Effector memory CD8-positive, alpha-beta T cell (primary cell): Measurements from ENCODE around the gene KRT82.

Experiments
- ATAC-seq: fragments of 150-1000 bp; cut with Tn5 transposase; replicated peaks from 2 replicates; pipeline ENCODE4 v1.10.0; 2021; ENCODE audit warnings: mild to moderate bottlenecking, moderate library complexity
- DNase-seq, 3 experiments: peaks; one replicate each; pipeline ENCODE4 v3.0.0; 2021
- H3K27ac Mint-ChIP-seq, 2 donors: one replicate each; pipeline ENCODE4 v1.8.0; 2022; ENCODE audit warnings: mild to moderate bottlenecking in 2 of 2, mixed read lengths in 2 of 2, moderate library complexity in 2 of 2
- H3K27me3 Mint-ChIP-seq, 2 donors: one replicate each; pipeline ENCODE4 v1.8.0; 2022; ENCODE audit warnings: mixed read lengths in 2 of 2
- H3K36me3 Mint-ChIP-seq: one replicate; pipeline ENCODE4 v1.8.0; 2022; ENCODE audit warnings: mild to moderate bottlenecking, moderate library complexity, mixed read lengths; ENCODE audit not compliant: insufficient read depth
- H3K4me1 Mint-ChIP-seq, 2 donors: one replicate each; pipeline ENCODE4 v1.8.0; 2022; ENCODE audit warnings: low read depth in 2 of 2, mixed read lengths in 2 of 2
- H3K4me3 Mint-ChIP-seq, 2 donors: one replicate each; pipeline ENCODE4 v1.8.0; 2022; ENCODE audit warnings: mild to moderate bottlenecking in 2 of 2, mixed read lengths in 2 of 2, moderate library complexity in 2 of 2
- H3K9me3 Mint-ChIP-seq, 2 donors: one replicate each; pipeline ENCODE4 v1.8.0; 2022; ENCODE audit warnings: mixed read lengths in 2 of 2

The KRT82 gene

GRCh38 chr12:52364061-52364460 lies 42.1 kb downstream of the KRT82 start:
- peaks cover 16 to 79% of the 10 kb centered on the region in 2 donors for H3K27me3 Mint-ChIP-seq
- peaks cover 3% of the 10 kb centered on the region for H3K36me3 Mint-ChIP-seq
- no peak for ATAC-seq

GRCh38 chr12:52363111-52363679 lies 42.9 kb downstream of the KRT82 start:
- Mint-ChIP-seq H3K4me1 (peaks cover 30 to 42% of the 10 kb centered on the region in 2 donors), H3K4me3 (no peak overlapping the region), H3K27me3 (peaks cover 7 to 72% of the 10 kb centered on the region in 2 donors), H3K27ac (no peak overlapping the region), H3K36me3 (peaks cover 3% of the 10 kb centered on the region), H3K9me3 (no peaks in the 10 kb centered on the region)
- DNase-seq (no peak), ATAC-seq (no peak)

More at GRCh38 chr12:52364061-52364460, 42.1 kb downstream of the KRT82 start:
- Mint-ChIP-seq H3K4me3 (no peak overlapping the region), H3K4me1 (peaks cover 22 to 34% of the 10 kb centered on the region in 2 donors), H3K27ac (peak overlapping the region in 1 of 2 donors; percentile 44), H3K9me3 (no peaks in the 10 kb centered on the region)
- no peak for DNase-seq

- H3K4me3 Mint-ChIP-seq: no peak overlapping the region
- H3K27me3 Mint-ChIP-seq: peaks cover 7 to 73% of the 10 kb centered on the region in 2 donors
- H3K27ac Mint-ChIP-seq: peak overlapping the region in 1 of 2 donors; percentile 60
- DNase-seq (no peak), ATAC-seq (no peak)
- H3K36me3 Mint-ChIP-seq: peaks cover 3% of the 10 kb centered on the region
- H3K9me3 Mint-ChIP-seq: no peaks in the 10 kb centered on the region
- H3K4me1 Mint-ChIP-seq: peaks cover 36 to 45% of the 10 kb centered on the region in 2 donors
These were observed 43.9 kb downstream of the KRT82 start for GRCh38 chr12:52362118-52362726.

- H3K4me3 Mint-ChIP-seq: peak overlapping the region in 1 of 2 donors; percentile 50
- H3K4me1 Mint-ChIP-seq: peaks cover 36 to 45% of the 10 kb centered on the region in 2 donors
- peaks cover 5 to 73% of the 10 kb centered on the region in 2 donors for H3K27me3 Mint-ChIP-seq
- DNase-seq (peak in 2 of 3 experiments; percentile 6 to 16), ATAC-seq (peak; percentile 72)
- peak overlapping the region; percentile 60 to 67 for H3K27ac Mint-ChIP-seq
- H3K9me3 Mint-ChIP-seq: no peaks in the 10 kb centered on the region
- peaks cover 3% of the 10 kb centered on the region for H3K36me3 Mint-ChIP-seq
These were observed 44.6 kb downstream of the KRT82 start for GRCh38 chr12:52361553-52361952.

- no peaks in the 10 kb centered on the region for H3K9me3 Mint-ChIP-seq
- peak overlapping the region; percentile 4 to 7 for H3K4me3 Mint-ChIP-seq
- ATAC-seq: no peak
- H3K36me3 Mint-ChIP-seq: peaks cover 3% of the 10 kb centered on the region
- peak overlapping the region; percentile 67 to 74 for H3K27ac Mint-ChIP-seq
- DNase-seq: no peak
- peaks cover 36 to 45% of the 10 kb centered on the region in 2 donors for H3K4me1 Mint-ChIP-seq
- H3K27me3 Mint-ChIP-seq: peaks cover 0 to 67% of the 10 kb centered on the region in 2 donors
These were observed 45.4 kb downstream of the KRT82 start for GRCh38 chr12:52360663-52361271.

GRCh38 chr12:52360106-52360662 lies 46.0 kb downstream of the KRT82 start:
- no peak overlapping the region for H3K4me3 Mint-ChIP-seq
- DNase-seq (no peak), ATAC-seq (no peak)
- no peaks in the 10 kb centered on the region for H3K9me3 Mint-ChIP-seq
- peak overlapping the region in 1 of 2 donors; percentile 74 for H3K27ac Mint-ChIP-seq
- H3K36me3 Mint-ChIP-seq: peaks cover 3% of the 10 kb centered on the region
- peaks cover 0 to 63% of the 10 kb centered on the region in 2 donors for H3K27me3 Mint-ChIP-seq
- peaks cover 36 to 45% of the 10 kb centered on the region in 2 donors for H3K4me1 Mint-ChIP-seq

GRCh38 chr12:52359621-52360061 lies 46.5 kb downstream of the KRT82 start:
- Mint-ChIP-seq H3K27ac (peak overlapping the region in 1 of 2 donors; percentile 74), H3K4me1 (peaks cover 36 to 45% of the 10 kb centered on the region in 2 donors), H3K4me3 (peak overlapping the region in 1 of 2 donors; percentile 63)

GRCh38 chr12:52358575-52359350 lies 47.4 kb downstream of the KRT82 start:
- peaks cover 36 to 45% of the 10 kb centered on the region in 2 donors for H3K4me1 Mint-ChIP-seq
- no peaks in the 10 kb centered on the region for H3K36me3 Mint-ChIP-seq
- DNase-seq (peak; percentile 19 to 43 (median 19)), ATAC-seq (peak; percentile 86)
- H3K27me3 Mint-ChIP-seq: peaks cover 0 to 63% of the 10 kb centered on the region in 2 donors
- no peaks in the 10 kb centered on the region for H3K9me3 Mint-ChIP-seq
- peak overlapping the region; percentile 41 to 63 for H3K4me3 Mint-ChIP-seq
- H3K27ac Mint-ChIP-seq: peak overlapping the region; percentile 73 to 74

More at GRCh38 chr12:52359621-52360061, 46.5 kb downstream of the KRT82 start:
- H3K36me3 Mint-ChIP-seq: peaks cover 3% of the 10 kb centered on the region
- DNase-seq (no peak), ATAC-seq (no peak)
- H3K9me3 Mint-ChIP-seq: no peaks in the 10 kb centered on the region
- H3K27me3 Mint-ChIP-seq: peaks cover 0 to 63% of the 10 kb centered on the region in 2 donors

GRCh38 chr12:52356762-52357580 lies 49.2 kb downstream of the KRT82 start:
- Mint-ChIP-seq H3K27ac (no peak overlapping the region), H3K36me3 (peaks cover 3% of the 10 kb centered on the region), H3K4me1 (peaks cover 47 to 48% of the 10 kb centered on the region in 2 donors), H3K27me3 (peaks cover 0 to 66% of the 10 kb centered on the region in 2 donors), H3K4me3 (no peak overlapping the region), H3K9me3 (no peaks in the 10 kb centered on the region)
- ATAC-seq (no peak), DNase-seq (no peak)

GRCh38 chr12:52356031-52356761 lies 49.9 kb downstream of the KRT82 start:
- H3K36me3 Mint-ChIP-seq: peaks cover 7% of the 10 kb centered on the region
- no peak for ATAC-seq
- DNase-seq: no peak
- peaks cover 0 to 66% of the 10 kb centered on the region in 2 donors for H3K27me3 Mint-ChIP-seq
- no peak overlapping the region for H3K27ac Mint-ChIP-seq
- H3K9me3 Mint-ChIP-seq: no peaks in the 10 kb centered on the region
- H3K4me1 Mint-ChIP-seq: peaks cover 45 to 46% of the 10 kb centered on the region in 2 donors
- no peak overlapping the region for H3K4me3 Mint-ChIP-seq

- Mint-ChIP-seq H3K9me3 (no peaks in the 10 kb centered on the region), H3K27ac (no peak overlapping the region)
- no peak for ATAC-seq
These were observed 51.0 kb downstream of the KRT82 start for GRCh38 chr12:52355176-52355575.

GRCh38 chr12:52354200-52354599 lies 51.9 kb downstream of the KRT82 start:
- peaks cover 5 to 65% of the 10 kb centered on the region in 2 donors for H3K27me3 Mint-ChIP-seq
- no peak overlapping the region for H3K27ac Mint-ChIP-seq
- peaks cover 7% of the 10 kb centered on the region for H3K36me3 Mint-ChIP-seq
- ATAC-seq (no peak), DNase-seq (no peak)
- peaks cover 36 to 42% of the 10 kb centered on the region in 2 donors for H3K4me1 Mint-ChIP-seq
- H3K9me3 Mint-ChIP-seq: no peaks in the 10 kb centered on the region
- H3K4me3 Mint-ChIP-seq: no peak overlapping the region

More at GRCh38 chr12:52355176-52355575, 51.0 kb downstream of the KRT82 start:
- Mint-ChIP-seq H3K4me1 (peaks cover 42 to 49% of the 10 kb centered on the region in 2 donors), H3K27me3 (peaks cover 5 to 67% of the 10 kb centered on the region in 2 donors), H3K36me3 (peaks cover 7% of the 10 kb centered on the region), H3K4me3 (no peak overlapping the region)
- no peak for DNase-seq
